Thyroid gland (tissue), 4 donors: ENCODE measurements around the gene ZNF783. TPM values are rescaled to one million over a fixed set of nuclear protein-coding genes. Genes with fewer than 3 reads are reported as not detected.
"Not testable (repeated sequence)": the region's sequence is repeated elsewhere in the genome, so short reads cannot be mapped to it uniquely, and the experiment has no call there.

ENCODE experiments used
- DNase-seq, 2 donors: peaks; one replicate each; pipeline ENCODE4 v3.0.0-alpha.2; 2019
- H3K27ac ChIP-seq, 3 donors: fragments of 200-600 bp; sonication (generic); 1 replicate in 2 of 3; 2 replicates in 1 of 3; pipeline ENCODE4 v1.5.1; 2016 to 2019; ENCODE audit warnings: mild to moderate bottlenecking in 1 of 3, moderate library complexity in 1 of 3
- H3K27me3 ChIP-seq: fragments of 200-600 bp; sonication (generic); one replicate; pipeline ENCODE4 v1.5.1; 2019
- H3K36me3 ChIP-seq, 2 donors: fragments of 200-600 bp; sonication (generic); one replicate each; pipeline ENCODE4 v1.5.1; 2016 to 2019
- H3K4me1 ChIP-seq, 2 donors: fragments of 200-600 bp; sonication (generic); one replicate each; pipeline ENCODE4 v1.5.1; 2017 to 2019
- H3K4me3 ChIP-seq, 3 donors: fragments of 200-600 bp; sonication (generic); replicated peaks in 1 of 3; 1 replicate in 2 of 3; 2 replicates in 1 of 3; pipeline ENCODE4 v1.5.1; 2016; ENCODE audit warnings: mild to moderate bottlenecking in 1 of 3
- H3K9me3 ChIP-seq: fragments of 200-600 bp; sonication (generic); one replicate; pipeline ENCODE4 v1.5.1; 2017
- CTCF ChIP-seq, 6 experiments: fragments of 200-600 bp in 3 of 6; fragments of 450-650 bp in 3 of 6; sonication (generic) in 3 of 6; IDR thresholded peaks; one replicate each; pipeline ENCODE4 v1.5.1; 2016 to 2019; ENCODE audit warnings: antibody characterized with exemption in 6 of 6, mild to moderate bottlenecking in 2 of 6, inconsistent platforms in 1 of 6, moderate library complexity in 1 of 6
- POLR2A ChIP-seq, 2 donors: fragments of 450-650 bp; IDR thresholded peaks; one replicate each; pipeline ENCODE4 v1.6.1; 2017; ENCODE audit warnings: antibody characterized with exemption in 2 of 2, mild to moderate bottlenecking in 2 of 2, moderate library complexity in 1 of 2
- WGBS, 2 donors: methylation state at CpG; one replicate each; pipeline ENCODE4 v1.1.5; 2017; 5-methylcytosine and 5-hydroxymethylcytosine counted together
- intact Hi-C: fragments of 100-400 bp; cut with DNase I; formaldehyde crosslinking; loops from one replicate; pipeline ENCODE4 v1.15.1; 2023
- small RNA-seq: library from RNA; depleted of rRNA; stranded (forward); fragments of <200 nt; gene quantifications from one replicate; pipeline ENCODE3, GENCODE V24; 2016
- total RNA-seq, 4 donors: library from RNA; depleted of rRNA; stranded (reverse); fragments of >200 nt; gene quantifications; one replicate each; pipeline ENCODE4 v1.2.3, GENCODE V29; 2016

Gene ZNF783
- total RNA-seq, 4 donors from 2014 or later = 11.3 to 18.0 (median 15.1) TPM

DNA sequence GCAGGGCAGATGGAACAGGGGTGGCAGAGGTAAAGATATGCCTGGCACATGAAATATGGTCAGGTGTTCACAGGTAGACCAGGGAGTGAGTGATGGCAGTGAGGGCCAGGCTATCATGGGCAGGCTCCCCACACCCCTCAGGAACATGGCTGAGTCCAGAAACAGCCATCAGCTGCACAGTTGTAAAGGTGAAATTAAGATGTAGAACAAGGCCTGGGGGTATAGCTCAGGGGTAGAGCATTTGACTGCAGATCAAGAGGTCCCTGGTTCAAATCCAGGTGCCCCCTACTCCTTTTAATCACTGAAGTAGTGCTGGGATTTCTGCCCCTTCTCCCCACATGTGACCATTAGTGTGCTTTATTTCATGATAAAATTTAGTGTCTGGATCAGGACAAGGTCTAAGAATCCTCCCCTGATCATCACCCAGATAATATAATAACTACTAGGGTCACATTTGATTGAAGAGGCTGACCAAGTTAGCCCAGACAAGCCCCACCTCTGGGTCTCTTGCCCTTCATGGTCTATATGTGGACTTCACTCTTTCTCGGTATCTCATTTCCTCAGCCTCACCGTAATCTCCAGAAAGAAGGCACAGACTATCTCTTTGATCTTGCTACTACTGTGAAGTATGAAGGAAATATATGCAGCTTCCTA lies 69.0 kb downstream of the ZNF783 start:
- Histone ChIP-seq H3K36me3 (no peaks in the 10 kb centered on the region), H3K27ac (no peak overlapping the region), H3K4me1 (no peaks in the 10 kb centered on the region), H3K4me3 (no peak overlapping the region), H3K9me3 (no peaks in the 10 kb centered on the region), H3K27me3 (no peaks in the 10 kb centered on the region)
- no peak for TF ChIP-seq CTCF (IDR thresholded peaks at IDR 0.05)
- TF ChIP-seq POLR2A (IDR thresholded peaks at IDR 0.05) = no peak
- intact Hi-C loops = no loop called here
- DNase-seq = no peak
- WGBS, 2 donors = 86 to 91% methylated on average over 2 of the region's 2 CpGs

- H3K27me3 ChIP-seq, DNase-seq, intact Hi-C loops, H3K4me3 ChIP-seq, H3K27ac ChIP-seq, H3K9me3 ChIP-seq, H3K4me1 ChIP-seq, H3K36me3 ChIP-seq: not testable (repeated sequence)
- 66 to 70% methylated on average over 17 to 18 of the region's 18 CpGs for WGBS, 2 donors
Measured at GRCh38 chr7:149332602-149333320, 70.8 kb downstream of the ZNF783 start.

DNA sequence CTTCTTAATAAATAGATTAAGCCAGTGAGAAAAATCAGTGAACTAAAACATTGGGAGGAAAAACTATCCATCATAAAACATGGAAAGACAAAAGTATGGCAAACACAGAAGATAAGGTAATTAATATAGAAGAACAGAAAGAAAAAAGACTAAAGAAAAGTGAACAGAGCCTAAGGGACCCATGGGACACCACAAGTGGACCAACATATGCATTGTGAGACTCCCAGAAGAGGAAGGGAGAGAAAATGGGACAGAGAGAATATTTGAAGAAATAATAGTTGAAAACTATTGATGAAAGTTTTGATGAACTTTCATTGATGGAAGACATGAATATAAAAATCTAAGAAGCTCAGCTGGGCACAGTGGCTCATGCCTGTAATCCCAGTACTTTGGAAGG lies 71.3 kb downstream of the ZNF783 start:
- Histone ChIP-seq H3K9me3 (no peaks in the 10 kb centered on the region), H3K27ac (no peak overlapping the region), H3K4me3 (no peak overlapping the region), H3K4me1 (no peaks in the 10 kb centered on the region), H3K36me3 (no peaks in the 10 kb centered on the region), H3K27me3 (no peaks in the 10 kb centered on the region)
- TF ChIP-seq POLR2A (IDR thresholded peaks at IDR 0.05) (no peak), CTCF (IDR thresholded peaks at IDR 0.05) (no peak)
- intact Hi-C loops = no loop called here
- no peak for DNase-seq

DNA sequence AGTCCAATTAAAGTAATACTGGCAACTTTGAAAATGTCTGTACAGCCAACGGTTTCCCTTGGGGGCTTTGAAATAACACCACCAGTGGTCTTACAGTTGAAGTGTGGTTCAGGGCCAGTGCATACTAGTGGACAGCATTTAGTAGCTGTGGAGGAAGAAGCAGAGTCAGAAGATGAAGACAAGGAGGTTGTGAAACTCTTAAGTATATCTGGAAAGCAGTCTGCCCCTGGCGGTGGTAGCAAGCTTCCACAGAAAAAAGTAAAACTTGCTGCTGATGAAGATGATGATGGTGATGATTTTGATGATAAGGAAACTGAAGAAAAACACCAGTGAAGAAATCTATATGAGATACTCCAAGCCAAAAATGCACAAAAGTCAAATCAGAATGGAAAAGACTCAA lies 72.2 kb downstream of the ZNF783 start:
- H3K36me3 ChIP-seq = no peaks in the 10 kb centered on the region
- H3K4me1 ChIP-seq = no peaks in the 10 kb centered on the region
- TF ChIP-seq POLR2A (IDR thresholded peaks at IDR 0.05) (no peak), CTCF (IDR thresholded peaks at IDR 0.05) (no peak)
- no peaks in the 10 kb centered on the region for H3K9me3 ChIP-seq
- H3K27me3 ChIP-seq = no peaks in the 10 kb centered on the region
- 83 to 84% methylated on average over 2 of the region's 2 CpGs for WGBS, 2 donors
- intact Hi-C loops = no loop called here
- H3K4me3 ChIP-seq = no peak overlapping the region
- H3K27ac ChIP-seq = no peak overlapping the region
- DNase-seq = no peak

Small RNA genes within 50 kb of the gene (small RNA-seq; reads per million reads assigned to genes)
- not detected for gene AC004941.2

Other genes starting within 250 kb of the ZNF783 start
- gene PDIA4, start 233.7 kb upstream of the ZNF783 start, total RNA-seq = 100 to 1,000 TPM; 172 to 749 (median 498) TPM
- 10 to 100 TPM in 2 of 4 donors, 1 to 10 TPM in 2; 6.6 to 12.1 (median 10.7) TPM for gene ZNF786, start 171.5 kb upstream of the ZNF783 start, total RNA-seq
- 10 to 100 TPM in 1 of 4 donors, 1 to 10 TPM in 3; 3.3 to 12.8 (median 3.7) TPM for gene ZNF425, start 135.9 kb upstream of the ZNF783 start, total RNA-seq
- 10 to 100 TPM; 19.6 to 29.9 (median 23.0) TPM for gene ZNF398, start 114.7 kb upstream of the ZNF783 start, total RNA-seq
- gene ZNF282, start 66.7 kb upstream of the ZNF783 start, total RNA-seq = 10 to 100 TPM; 13.8 to 28.5 (median 21.3) TPM
- 10 to 100 TPM in 2 of 4 donors, 1 to 10 TPM in 2; 6.7 to 12.5 (median 9.7) TPM for gene ZNF212, start 22.5 kb upstream of the ZNF783 start, total RNA-seq
- 10 to 100 TPM in 3 of 4 donors, 1 to 10 TPM in 1; 9.0 to 14.9 (median 12.1) TPM for gene ZNF777, start 198.9 kb downstream of the ZNF783 start, total RNA-seq
- gene ZNF746, start 235.6 kb downstream of the ZNF783 start, total RNA-seq = 10 to 100 TPM; 19.5 to 27.7 (median 24.0) TPM